ENCODE measurements around the gene PEX11G.

DNA sequence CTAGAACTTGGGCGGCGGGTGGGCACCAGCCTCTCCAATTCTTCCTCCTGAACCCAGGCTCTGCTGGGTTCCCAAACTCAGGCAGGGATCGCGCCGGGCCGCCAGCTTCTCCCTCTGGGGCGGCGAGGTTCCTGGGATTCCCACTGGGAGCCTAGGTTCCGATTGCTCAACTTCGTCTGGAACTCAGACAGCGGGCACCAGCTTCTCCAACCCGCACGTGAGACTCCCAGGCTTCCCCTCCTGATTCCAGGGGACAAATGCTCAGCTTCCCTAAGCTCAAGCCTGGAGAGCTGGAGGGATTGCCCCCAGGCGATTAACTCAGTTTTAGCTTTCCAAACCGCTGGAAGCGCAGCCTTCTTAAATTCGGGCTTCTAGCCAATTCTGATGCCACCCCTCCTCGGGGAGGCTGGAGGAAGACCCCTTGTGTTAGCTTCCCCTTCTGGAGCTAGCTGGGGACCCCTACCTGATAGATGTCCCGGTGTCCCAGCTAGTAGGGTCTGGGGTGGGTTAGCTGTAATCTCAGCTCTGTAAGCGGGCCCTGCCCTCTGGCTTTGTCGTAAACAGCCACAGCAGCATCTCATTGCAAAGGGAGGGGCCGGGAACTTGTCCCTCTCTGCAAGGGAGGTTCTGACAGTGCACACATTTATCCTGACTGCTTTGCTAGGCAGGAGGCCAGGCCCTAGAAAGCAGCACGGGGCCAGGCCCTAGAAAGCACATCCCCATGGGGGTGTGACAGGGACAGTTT is 34.3 kb upstream of the PEX11G start:
- TF ChIP-seq GATA2 (IDR thresholded peaks at IDR 0.05; ENCODE audit: low read depth, low read length) (no peak), GATA3 (IDR thresholded peaks at IDR 0.05; ENCODE audit: low read depth, low read length) (no peak)

Data from SH-SY5Y (cell line).